ENCODE measurements around the gene PTPRZ1. TPM values are rescaled to one million over a fixed set of nuclear protein-coding genes. Genes with fewer than 3 reads are reported as not detected.

PTPRZ1 gene
- total and polyA plus RNA-seq, 2 donors (not counting 1 experiment from before 2014, with no cell fraction given), result not detected

DNA sequence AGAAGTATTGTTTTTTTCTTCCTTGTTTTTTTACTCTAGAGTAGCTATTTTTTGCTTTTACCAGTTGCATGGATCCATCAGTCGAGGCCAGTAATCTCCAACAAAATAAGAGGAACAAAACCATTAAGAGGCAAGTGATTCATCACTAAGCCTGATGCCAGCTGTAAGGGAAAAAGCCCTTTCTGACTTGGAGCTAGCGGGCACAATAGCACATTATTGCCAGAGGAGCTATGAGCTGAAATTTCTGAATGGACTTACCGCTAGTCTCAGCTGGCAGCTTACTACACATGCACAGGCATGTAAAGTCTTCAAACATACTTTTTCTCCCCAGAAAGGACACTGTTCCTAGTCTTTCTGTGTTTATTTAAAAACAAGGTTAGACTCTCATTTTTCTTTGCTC is 41.6 kb upstream of the PTPRZ1 start:
- H3K9ac ChIP-seq (ENCODE audit: low read length), result no peak overlapping the region
- ATAC-seq (ENCODE audit: low read depth) (no peak), DNase-seq (no peak)
- H3K27ac ChIP-seq (ENCODE audit: low read length in 2 of 2), result no peak overlapping the region
- 75% methylated on average over 2 of the region's 3 CpGs for WGBS (ENCODE audit: insufficient coverage)
- H3K4me1 ChIP-seq (ENCODE audit: control insufficient read depth in 2 of 2, insufficient read depth in 2 of 2, low read length in 2 of 2), result no peaks in the 10 kb centered on the region
- Mint-ChIP-seq H3K4me1 (no peaks in the 10 kb centered on the region), H3K27me3 (no peaks in the 10 kb centered on the region), H3K9me3 (ENCODE audit: insufficient read depth) (no peaks in the 10 kb centered on the region), H3K4me3 (no peak overlapping the region), H3K27ac (no peak overlapping the region)
- ChIA-PET POLR2A (no interaction called here), CTCF (no interaction called here)
- no peak for TF ChIP-seq EZH2 (IDR thresholded peaks at IDR 0.05; ENCODE audit: borderline replicate concordance, insufficient read depth, low read depth, low read length, poor library complexity, severe bottlenecking)
- TF ChIP-seq, protein P1, sequence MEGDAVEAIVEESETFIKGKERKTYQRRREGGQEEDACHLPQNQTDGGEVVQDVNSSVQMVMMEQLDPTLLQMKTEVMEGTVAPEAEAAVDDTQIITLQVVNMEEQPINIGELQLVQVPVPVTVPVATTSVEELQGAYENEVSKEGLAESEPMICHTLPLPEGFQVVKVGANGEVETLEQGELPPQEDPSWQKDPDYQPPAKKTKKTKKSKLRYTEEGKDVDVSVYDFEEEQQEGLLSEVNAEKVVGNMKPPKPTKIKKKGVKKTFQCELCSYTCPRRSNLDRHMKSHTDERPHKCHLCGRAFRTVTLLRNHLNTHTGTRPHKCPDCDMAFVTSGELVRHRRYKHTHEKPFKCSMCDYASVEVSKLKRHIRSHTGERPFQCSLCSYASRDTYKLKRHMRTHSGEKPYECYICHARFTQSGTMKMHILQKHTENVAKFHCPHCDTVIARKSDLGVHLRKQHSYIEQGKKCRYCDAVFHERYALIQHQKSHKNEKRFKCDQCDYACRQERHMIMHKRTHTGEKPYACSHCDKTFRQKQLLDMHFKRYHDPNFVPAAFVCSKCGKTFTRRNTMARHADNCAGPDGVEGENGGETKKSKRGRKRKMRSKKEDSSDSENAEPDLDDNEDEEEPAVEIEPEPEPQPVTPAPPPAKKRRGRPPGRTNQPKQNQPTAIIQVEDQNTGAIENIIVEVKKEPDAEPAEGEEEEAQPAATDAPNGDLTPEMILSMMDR (IDR thresholded peaks at IDR 0.05), result no peak
- no peaks in the 10 kb centered on the region for H3K79me2 ChIP-seq (ENCODE audit: control insufficient read depth, insufficient read depth, low read length)
- no peak overlapping the region for H3K4me2 ChIP-seq (replicated peaks; ENCODE audit: low read depth, low read length, poor library complexity, severe bottlenecking)
- H4K20me1 ChIP-seq (ENCODE audit: control insufficient read depth, insufficient read depth, low read length, poor library complexity, severe bottlenecking), result no peaks in the 10 kb centered on the region
- H3K36me3 ChIP-seq (replicated peaks in 1 of 2; ENCODE audit: control extremely low read depth in 1 of 2, control insufficient read depth in 1 of 2, extremely low read depth in 1 of 2, insufficient read depth in 2 of 2, low read length in 1 of 2), result no peaks in the 10 kb centered on the region
- no peak overlapping the region for H2AFZ ChIP-seq (ENCODE audit: insufficient read depth, low read depth, low read length, poor library complexity, severe bottlenecking)
- H3K27me3 ChIP-seq (replicated peaks in 1 of 4; ENCODE audit: control extremely low read depth in 1 of 4, control insufficient read depth in 3 of 4, insufficient read depth in 4 of 4, low read length in 3 of 4), result no peaks in the 10 kb centered on the region
- H3K9me3 ChIP-seq (ENCODE audit: control extremely low read depth in 1 of 3, control insufficient read depth in 2 of 3, insufficient read depth in 1 of 3, low read length in 2 of 3), result no peaks in the 10 kb centered on the region
- H3K4me3 ChIP-seq (ENCODE audit: control extremely low read depth in 1 of 5, extremely low read depth in 1 of 5, insufficient read depth in 1 of 5, low read depth in 2 of 5, low read length in 4 of 5), result no peak overlapping the region
- intact Hi-C loops (cut with micrococcal nuclease), result no loop called here

DNA sequence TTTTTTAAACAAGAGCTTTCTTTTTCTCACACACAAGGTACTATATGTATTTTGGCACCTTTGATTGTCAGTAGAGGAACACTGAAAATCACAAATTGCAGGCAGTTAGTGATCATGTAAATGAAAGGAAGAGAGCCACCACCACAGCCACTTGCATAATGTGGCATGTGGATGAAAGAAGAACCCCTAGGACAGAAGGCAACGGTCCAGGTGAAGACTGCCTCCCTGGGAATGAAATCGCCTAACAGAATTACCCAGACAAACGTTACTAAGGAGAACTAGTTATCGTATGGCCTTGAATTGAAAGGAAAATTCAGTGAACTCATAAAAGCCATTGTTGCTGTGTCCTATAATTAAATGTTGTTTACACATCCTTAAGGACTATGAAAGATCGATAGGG is 41.2 kb upstream of the PTPRZ1 start:
- no peak overlapping the region for H3K4me2 ChIP-seq (replicated peaks; ENCODE audit: low read depth, low read length, poor library complexity, severe bottlenecking)
- CTCF ChIA-PET, result no interaction called here
- Mint-ChIP-seq H3K27me3 (no peaks in the 10 kb centered on the region), H3K9me3 (ENCODE audit: insufficient read depth) (no peaks in the 10 kb centered on the region), H3K4me3 (no peak overlapping the region), H3K4me1 (no peaks in the 10 kb centered on the region), H3K27ac (no peak overlapping the region)
- no peak overlapping the region for H2AFZ ChIP-seq (ENCODE audit: insufficient read depth, low read depth, low read length, poor library complexity, severe bottlenecking)
- no peaks in the 10 kb centered on the region for H3K79me2 ChIP-seq (ENCODE audit: control insufficient read depth, insufficient read depth, low read length)
- H3K9ac ChIP-seq (ENCODE audit: low read length), result no peak overlapping the region
- TF ChIP-seq EZH2 (IDR thresholded peaks at IDR 0.05; ENCODE audit: borderline replicate concordance, insufficient read depth, low read depth, low read length, poor library complexity, severe bottlenecking), result no peak
- TF ChIP-seq, protein P1 (IDR thresholded peaks at IDR 0.05), result no peak
- no peak for ATAC-seq (ENCODE audit: low read depth)
- H4K20me1 ChIP-seq (ENCODE audit: control insufficient read depth, insufficient read depth, low read length, poor library complexity, severe bottlenecking), result no peaks in the 10 kb centered on the region
- no peaks in the 10 kb centered on the region for H3K9me3 ChIP-seq (ENCODE audit: control extremely low read depth in 1 of 3, control insufficient read depth in 2 of 3, insufficient read depth in 1 of 3, low read length in 2 of 3)
- no peak overlapping the region for H3K27ac ChIP-seq (ENCODE audit: low read length in 2 of 2)
- no peaks in the 10 kb centered on the region for H3K36me3 ChIP-seq (replicated peaks in 1 of 2; ENCODE audit: control extremely low read depth in 1 of 2, control insufficient read depth in 1 of 2, extremely low read depth in 1 of 2, insufficient read depth in 2 of 2, low read length in 1 of 2)
- intact Hi-C loops (cut with micrococcal nuclease), result no loop called here
- H3K4me1 ChIP-seq (ENCODE audit: control insufficient read depth in 2 of 2, insufficient read depth in 2 of 2, low read length in 2 of 2), result no peaks in the 10 kb centered on the region
- WGBS (ENCODE audit: insufficient coverage), result 82% methylated on average over 2 of the region's 5 CpGs
- H3K27me3 ChIP-seq (replicated peaks in 1 of 4; ENCODE audit: control extremely low read depth in 1 of 4, control insufficient read depth in 3 of 4, insufficient read depth in 4 of 4, low read length in 3 of 4), result no peaks in the 10 kb centered on the region
- DNase-seq, result no peak
- POLR2A ChIA-PET, result no interaction called here
- no peak overlapping the region for H3K4me3 ChIP-seq (ENCODE audit: control extremely low read depth in 1 of 5, extremely low read depth in 1 of 5, insufficient read depth in 1 of 5, low read depth in 2 of 5, low read length in 4 of 5)

All from B cell (primary cell).